PFSK-1 (cell line): ENCODE data around the gene RAD51B.

Source experiments
- POLR2AphosphoS5 ChIP-seq: IDR thresholded peaks from 2 replicates; pipeline ENCODE4 v1.6.1; 2012; ENCODE audit warnings: low read depth, mild to moderate bottlenecking, control low read depth, low read length, moderate library complexity
- SIN3A ChIP-seq: IDR thresholded peaks from 2 replicates; pipeline ENCODE4 v1.6.1; 2012; ENCODE audit warnings: mild to moderate bottlenecking, low read length, moderate library complexity, borderline replicate concordance; ENCODE audit not compliant: insufficient read depth
- TAF1 ChIP-seq: IDR thresholded peaks from 2 replicates; pipeline ENCODE4 v1.6.1; 2012; ENCODE audit warnings: low read length, control low read depth, borderline replicate concordance; ENCODE audit not compliant: insufficient read depth

GRCh38 chr14:68499451-68499850 is 679.9 kb downstream of the RAD51B start:
- TF ChIP-seq SIN3A (no peak), POLR2AphosphoS5 (no peak), TAF1 (no peak)
